K562 (cell line): ENCODE results near the gene RNF224. TPM values are rescaled to one million over a fixed set of nuclear protein-coding genes. Genes with fewer than 3 reads are reported as not detected.

Experiments used
- ATAC-seq: fragments of 200-7000 bp; cut with Tn5 transposase; 3 replicates; pipeline ENCODE4 v1.9.1; 2020; ENCODE audit warnings: moderate library complexity
- BruUV-seq: library from RNA; stranded (reverse); fragments of 400-500 nt; replicated peaks from 2 replicates; lab custom pipeline; 2021; lab: Mats Ljungman, UMichigan
- CTCF ChIA-PET: fragments of 300-600 bp; formaldehyde crosslinking; extraction: SDS; loops from one replicate; lab custom pipeline; 2021; ENCODE audit warnings: low intra/inter-chr PET ratio; lab: Yijun Ruan, JAX
- POLR2A ChIA-PET: fragments of 300-600, 350-650 bp; sonication (Branson Sonifier 250); formaldehyde crosslinking; extraction: SDS; loops from one replicate; lab custom pipeline; 2021; ENCODE audit warnings: antibody characterized with exemption, inconsistent platforms; lab: Yijun Ruan, JAX
- DNase-seq, 4 experiments: peaks; one replicate each; pipeline versions ENCODE4 v3.0.0 to v3.0.0-alpha.2; 2011 to 2018; ENCODE audit warnings: low spot score in 3 of 4, mixed read lengths in 3 of 4; ENCODE audit errors: extremely low read depth in 1 of 4
- FAIRE-seq: peaks from 2 replicates; lab custom pipeline; 2011; peaks lifted over from hg19 to GRCh38; lab: Jason Lieb, UNC
- H2AFZ ChIP-seq: 2 replicates; pipeline ENCODE4 v1.6.0; 2011; ENCODE audit warnings: low read depth, low read length, control low read depth, inconsistent platforms
- H3K27ac ChIP-seq: fragments of 200-600 bp; 3 replicates; pipeline ENCODE4 v1.8.0; 2011; ENCODE audit warnings: low read depth, mild to moderate bottlenecking, control low read depth, inconsistent platforms, low read length, moderate library complexity, mixed read lengths; ENCODE audit errors: extremely low read depth
- H3K27me3 ChIP-seq, 2 experiments: fragments of 300-600 bp in 1 of 2; 2 replicates in 1 of 2; 3 replicates in 1 of 2; pipeline versions ENCODE4 v1.6.0 to v1.8.0; 2011; ENCODE audit warnings: inconsistent platforms in 2 of 2, low read length in 2 of 2, mild to moderate bottlenecking in 1 of 2, mixed read lengths in 1 of 2, moderate library complexity in 1 of 2; ENCODE audit not compliant: control insufficient read depth in 2 of 2, insufficient read depth in 2 of 2
- H3K36me3 ChIP-seq: fragments of 300-600 bp; 3 replicates; pipeline ENCODE4 v1.8.0; 2011; ENCODE audit warnings: mild to moderate bottlenecking, low read length, inconsistent platforms; ENCODE audit not compliant: control insufficient read depth, insufficient read depth
- H3K4me1 ChIP-seq, 2 experiments: fragments of 200-600 bp in 1 of 2; replicated peaks in 1 of 2; 2 replicates in 1 of 2; 3 replicates in 1 of 2; pipeline versions ENCODE4 v1.5.1 to v1.8.0; 2011; ENCODE audit warnings: inconsistent platforms in 2 of 2, low read length in 2 of 2, mild to moderate bottlenecking in 1 of 2, mixed read lengths in 1 of 2, moderate library complexity in 1 of 2; ENCODE audit not compliant: control insufficient read depth in 2 of 2, insufficient read depth in 2 of 2
- H3K4me2 ChIP-seq: 2 replicates; pipeline ENCODE4 v1.6.1; 2011; ENCODE audit warnings: low read length, control low read depth, inconsistent platforms, mixed read lengths; ENCODE audit not compliant: insufficient read depth
- H3K4me3 ChIP-seq: fragments of 200-600 bp; sonication (generic), shearing (Covaris generic); 2 replicates; pipeline ENCODE4 v1.5.1; 2016; ENCODE audit warnings: control low read depth, inconsistent platforms
- H3K79me2 ChIP-seq: fragments of 200-600 bp; 3 replicates; pipeline ENCODE4 v1.8.0; 2011; ENCODE audit warnings: low read length, inconsistent platforms; ENCODE audit not compliant: control insufficient read depth, insufficient read depth
- H3K9ac ChIP-seq, 2 experiments: 2 replicates each; pipeline versions ENCODE4 v1.6.0 to v1.6.1; 2011; ENCODE audit warnings: low read depth in 2 of 2, low read length in 2 of 2, control low read depth in 1 of 2, inconsistent platforms in 1 of 2, mild to moderate bottlenecking in 1 of 2, mixed read lengths in 1 of 2; ENCODE audit not compliant: insufficient read depth in 1 of 2
- H3K9me1 ChIP-seq: one replicate; pipeline ENCODE4 v1.6.0; 2011; ENCODE audit warnings: inconsistent platforms, mild to moderate bottlenecking, low read length, moderate library complexity; ENCODE audit not compliant: control insufficient read depth, insufficient read depth
- H3K9me3 ChIP-seq: replicated peaks from 2 replicates; pipeline ENCODE4 v1.5.1; 2011; ENCODE audit warnings: low read depth, low read length, inconsistent platforms; ENCODE audit not compliant: control insufficient read depth, insufficient read depth
- H4K20me1 ChIP-seq: replicated peaks from 2 replicates; pipeline ENCODE4 v1.6.1; 2011; ENCODE audit warnings: low read length, inconsistent platforms, mixed read lengths; ENCODE audit not compliant: control insufficient read depth, insufficient read depth
- CAMTA2 ChIP-seq: fragments of 250-450 bp; sonication (Bioruptor Pico); conservative IDR thresholded peaks from 2 replicates; pipeline ENCODE4 v1.5.1; 2022
- MITF ChIP-seq: IDR thresholded peaks from 2 replicates; pipeline ENCODE4 v1.6.1; 2014; ENCODE audit warnings: antibody characterized with exemption
- NFIC ChIP-seq: fragments of 450-650 bp; IDR thresholded peaks from 2 replicates; pipeline ENCODE4 v1.6.1; 2017; ENCODE audit warnings: mild to moderate bottlenecking, inconsistent platforms
- ZBTB33 ChIP-seq: sonication (generic); formaldehyde crosslinking; IDR thresholded peaks from 2 replicates; pipeline ENCODE4 v1.8.1; 2023; ENCODE audit warnings: mild to moderate bottlenecking, missing genetic modification reagents
- ZNF263 ChIP-seq: sonication (generic); formaldehyde crosslinking; IDR thresholded peaks from 2 replicates; pipeline ENCODE4 v1.8.0; 2022; ENCODE audit warnings: mild to moderate bottlenecking, missing genetic modification reagents, borderline replicate concordance
- WGBS: fragments of 100-300 bp; shearing (Covaris generic); methylation state at CpG from one replicate; pipeline ENCODE4 v1.1.6; 2016; ENCODE audit warnings: low coverage, mixed read lengths; ENCODE audit not compliant: insufficient coverage; ENCODE audit errors: missing lambda C conversion rate; 5-methylcytosine and 5-hydroxymethylcytosine counted together
- in situ Hi-C: fragments of 300-500 bp; cut with MboI; formaldehyde crosslinking; loops from 4 replicates; pipeline ENCODE4 v1.15.0; 2018; ENCODE audit warnings: inconsistent platforms, mixed read lengths
- intact Hi-C: fragments of 100-400 bp; cut with micrococcal nuclease; formaldehyde crosslinking; loops from 2 replicates; pipeline ENCODE4 v1.14.2; 2022
- polyA plus RNA-seq, 8 experiments: library from polyadenylated mRNA; depleted of rRNA in 4 of 8; stranded (reverse) in 5 of 8; unstranded in 3 of 8; fragments of >200 nt; fragmentation: Nextera tagmentation in 2 of 8; fragmentation: Illumina TruSeq in 1 of 8; extraction: Ambion mirVana in 2 of 8; extraction: Trizol in 1 of 8; gene quantifications; 2 replicates each; pipeline versions ENCODE4 v1.2.1 to v1.2.3, GENCODE V29; 2011 to 2014; ENCODE audit warnings: inconsistent platforms in 1 of 8, missing spikeins in 1 of 8
- total RNA-seq, 7 experiments: library from RNA; depleted of rRNA in 6 of 7; stranded (reverse); fragments of >200 nt in 6 of 7; fragmentation: Illumina TruSeq in 2 of 7; extraction: Trizol in 2 of 7; gene quantifications; 2 replicates each; pipeline versions ENCODE4 v1.2.1 to v1.2.3, GENCODE V29; 2011 to 2021; ENCODE audit warnings: low replicate concordance in 1 of 7

Gene RNF224
- total and polyA plus RNA-seq, 9 of the 15 experiments (the other 6 are each of a cell fraction or from before 2014, with no cell fraction given), result not detected

GRCh38 chr9:137194909-137195308, 32.4 kb upstream of the RNF224 start:
- Histone ChIP-seq H4K20me1 (peaks cover 5% of the 10 kb centered on the region), H3K4me3 (no peak overlapping the region), H3K4me1 (peaks cover 17 to 98% of the 10 kb centered on the region in 2 experiments), H3K79me2 (peaks cover 49% of the 10 kb centered on the region), H2AFZ (no peak overlapping the region), H3K27me3 (no peaks in the 10 kb centered on the region), H3K9me1 (no peaks in the 10 kb centered on the region), H3K4me2 (no peak overlapping the region), H3K27ac (no peak overlapping the region), H3K9me3 (no peaks in the 10 kb centered on the region), H3K9ac (peak overlapping the region in 1 of 2 experiments; percentile 57; a peak in 1 of 4 replicates), H3K36me3 (peaks cover 35% of the 10 kb centered on the region; the same call in 1 of the 3 replicates)
- no peak for TF ChIP-seq CAMTA2
- TF ChIP-seq ZNF263 (CRISPR knock-in tag), result peak; percentile 33; the same call in 1 of the 2 replicates
- no peak for ATAC-seq
- intact Hi-C loops, result no loop called here
- in situ Hi-C loops, result no loop called here
- WGBS, result 78% methylated on average over 6 of the region's 10 CpGs
- POLR2A ChIA-PET, result interaction anchor here (0.6 to 1.6 kb wide), 6 partner anchors 10 to 128 kb away, joined by 3 to 9 read pairs (median 6); partner anchors contain the start of genes RNF208 and TUBB4B
- no TSS peak for BruUV-seq
- no peak for DNase-seq
- FAIRE-seq, result no peak
- CTCF ChIA-PET, result no interaction called here

- H3K4me1 ChIP-seq, result peaks cover 13 to 94% of the 10 kb centered on the region in 2 experiments
- H3K36me3 ChIP-seq, result peaks cover 28% of the 10 kb centered on the region; the same call in 1 of the 3 replicates
- no TSS peak for BruUV-seq
- ATAC-seq, result no peak
- ChIA-PET POLR2A (interaction anchor here (0.8 to 1.6 kb wide), 3 partner anchors 14 to 45 kb away, joined by 3 to 9 read pairs (median 7); partner anchors contain the start of genes RNF208 and TUBB4B), CTCF (no interaction called here)
- H2AFZ ChIP-seq, result no peak overlapping the region
- H3K27me3 ChIP-seq, result no peaks in the 10 kb centered on the region
- H3K79me2 ChIP-seq, result peaks cover 42% of the 10 kb centered on the region
- peaks cover 5% of the 10 kb centered on the region for H4K20me1 ChIP-seq
- TF ChIP-seq ZBTB33 (CRISPR knock-in tag) (0 out of 2 replicates have a peak, but pooled peaks have one; percentile 25), NFIC (peak; percentile 74), MITF (no peak)
- in situ Hi-C loops, result no loop called here
- H3K9me3 ChIP-seq, result no peaks in the 10 kb centered on the region
- H3K9ac ChIP-seq, result peak overlapping the region in 1 of 2 experiments; percentile 57; a peak in 1 of 4 replicates
- intact Hi-C loops, result no loop called here
- no peak for FAIRE-seq
- DNase-seq, result no peak
- no peak overlapping the region for H3K4me3 ChIP-seq
- H3K4me2 ChIP-seq, result no peak overlapping the region
- no peaks in the 10 kb centered on the region for H3K9me1 ChIP-seq
- 82% methylated on average over 19 of the region's 21 CpGs for WGBS
- H3K27ac ChIP-seq, result no peak overlapping the region
These were observed 31.6 kb upstream of the RNF224 start for GRCh38 chr9:137195525-137196220.
